ENCODE measurements around the gene TMUB1. TPM values are rescaled to one million over a fixed set of nuclear protein-coding genes. Genes with fewer than 3 reads are reported as not detected.

Gene TMUB1
- total RNA-seq, 2 donors from 2014 or later = 25.7 to 35.2 TPM

DNA sequence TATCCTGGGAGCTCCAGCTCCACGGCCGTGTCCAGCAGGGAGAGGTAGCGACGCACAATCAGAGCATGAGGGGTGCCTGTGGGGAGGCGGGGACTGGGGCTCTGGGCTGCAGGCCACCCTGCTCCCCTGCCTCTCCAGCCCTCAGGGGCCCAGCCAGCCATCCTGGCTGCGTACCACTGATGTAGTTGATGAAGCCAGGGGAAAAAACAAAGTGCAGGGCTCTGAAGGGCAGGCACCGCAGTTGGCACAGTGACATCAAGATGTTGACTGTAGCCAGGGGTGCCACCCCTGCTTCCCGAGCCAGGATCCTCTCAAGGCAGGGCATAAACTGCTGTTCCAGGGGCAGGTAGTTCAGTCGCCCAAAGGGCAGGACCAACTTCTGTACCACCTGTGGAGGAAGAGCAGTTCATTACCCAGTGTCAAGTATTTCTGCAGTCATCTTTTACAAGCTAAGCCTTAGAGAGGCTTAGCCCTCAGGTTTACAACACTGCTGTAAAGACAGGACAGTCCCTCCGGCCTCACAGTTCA, 5.5 kb downstream of the TMUB1 start:
- TF ChIP-seq, protein P1, sequence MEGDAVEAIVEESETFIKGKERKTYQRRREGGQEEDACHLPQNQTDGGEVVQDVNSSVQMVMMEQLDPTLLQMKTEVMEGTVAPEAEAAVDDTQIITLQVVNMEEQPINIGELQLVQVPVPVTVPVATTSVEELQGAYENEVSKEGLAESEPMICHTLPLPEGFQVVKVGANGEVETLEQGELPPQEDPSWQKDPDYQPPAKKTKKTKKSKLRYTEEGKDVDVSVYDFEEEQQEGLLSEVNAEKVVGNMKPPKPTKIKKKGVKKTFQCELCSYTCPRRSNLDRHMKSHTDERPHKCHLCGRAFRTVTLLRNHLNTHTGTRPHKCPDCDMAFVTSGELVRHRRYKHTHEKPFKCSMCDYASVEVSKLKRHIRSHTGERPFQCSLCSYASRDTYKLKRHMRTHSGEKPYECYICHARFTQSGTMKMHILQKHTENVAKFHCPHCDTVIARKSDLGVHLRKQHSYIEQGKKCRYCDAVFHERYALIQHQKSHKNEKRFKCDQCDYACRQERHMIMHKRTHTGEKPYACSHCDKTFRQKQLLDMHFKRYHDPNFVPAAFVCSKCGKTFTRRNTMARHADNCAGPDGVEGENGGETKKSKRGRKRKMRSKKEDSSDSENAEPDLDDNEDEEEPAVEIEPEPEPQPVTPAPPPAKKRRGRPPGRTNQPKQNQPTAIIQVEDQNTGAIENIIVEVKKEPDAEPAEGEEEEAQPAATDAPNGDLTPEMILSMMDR (IDR thresholded peaks at IDR 0.05) = no peak

DNA sequence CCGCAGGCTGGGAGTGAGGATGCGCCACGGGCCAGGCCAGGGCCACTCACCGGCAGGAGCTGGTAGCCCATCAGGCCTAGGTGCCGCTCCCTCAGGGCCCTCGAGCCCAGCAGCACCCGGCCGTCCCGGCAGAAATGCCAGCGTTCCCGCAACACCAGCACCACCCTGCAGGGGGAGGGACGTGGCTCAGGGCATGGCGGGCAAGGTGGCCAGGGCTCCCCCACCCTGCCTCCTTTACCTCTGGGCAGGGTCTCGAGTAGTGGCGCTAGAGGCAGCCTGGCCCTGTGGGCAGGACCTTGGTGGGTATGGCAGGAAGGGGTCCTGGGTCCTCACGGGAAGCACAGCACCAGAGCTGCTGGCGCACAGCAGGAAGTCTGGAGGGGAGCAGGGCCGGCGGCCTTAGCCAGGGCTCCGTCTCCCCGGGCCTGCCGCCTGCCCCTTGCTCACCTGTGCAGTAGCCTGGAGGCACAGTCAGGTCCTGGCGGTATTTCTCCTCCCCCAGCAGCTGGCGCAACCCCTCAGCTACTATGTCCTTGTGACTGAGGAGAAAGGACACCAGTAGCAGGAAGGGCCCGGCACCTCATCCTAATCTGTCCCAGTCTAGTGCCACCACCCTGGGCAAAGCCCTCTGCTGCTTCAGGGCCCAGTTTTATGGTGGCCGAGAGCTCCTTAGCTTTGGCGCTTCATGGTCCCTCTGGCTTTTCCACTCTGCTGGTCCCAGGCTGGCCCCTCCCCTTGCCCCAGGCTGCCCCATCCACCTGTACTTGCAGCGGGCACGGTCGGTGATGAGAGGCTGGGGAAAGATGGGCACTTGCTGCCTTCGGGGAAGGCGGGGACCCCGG, 6.2 kb downstream of the TMUB1 start:
- ATAC-seq (ENCODE audit: insufficient number of reproducible peaks, low FRiP score, low read depth) = no peak
- H3K36me3 ChIP-seq = peaks cover 33% of the 10 kb centered on the region

More for the DNA sequence above, 5.5 kb downstream of the TMUB1 start:
- Histone ChIP-seq H3K36me3 (peaks cover 28% of the 10 kb centered on the region), H3K9me3 (no peaks in the 10 kb centered on the region), H3K4me1 (ENCODE audit: control insufficient read depth in 1 of 2, low read depth in 2 of 2) (peaks cover 25 to 39% of the 10 kb centered on the region in 2 donors), H3K4me3 (no peak overlapping the region), H3K27me3 (replicated peaks; ENCODE audit: insufficient read depth) (no peaks in the 10 kb centered on the region), H3K27ac (no peak overlapping the region)
- DNase-seq (ENCODE audit: low spot score) (no peak), ATAC-seq (ENCODE audit: insufficient number of reproducible peaks, low FRiP score, low read depth) (no peak)

DNA sequence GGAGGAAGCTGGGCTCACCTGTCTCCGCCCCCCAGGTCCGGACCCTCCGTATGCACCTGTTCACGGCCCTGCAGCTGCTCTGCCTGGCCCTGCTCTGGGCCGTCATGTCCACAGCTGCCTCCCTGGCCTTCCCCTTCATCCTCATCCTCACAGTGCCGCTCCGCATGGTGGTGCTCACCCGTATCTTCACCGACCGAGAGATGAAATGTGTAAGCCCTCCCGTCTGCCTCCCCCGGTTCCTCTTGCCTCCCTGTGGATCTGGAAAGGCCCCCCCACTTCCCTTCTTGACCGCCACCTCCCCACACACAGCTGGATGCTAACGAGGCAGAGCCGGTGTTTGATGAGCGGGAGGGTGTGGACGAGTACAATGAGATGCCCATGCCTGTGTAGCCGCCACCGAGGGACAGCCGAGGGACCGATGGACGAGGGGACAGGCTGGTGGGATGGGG, 7.3 kb downstream of the TMUB1 start:
- DNase-seq (ENCODE audit: low spot score) = no peak
- Histone ChIP-seq H3K9me3 (no peaks in the 10 kb centered on the region), H3K27ac (no peak overlapping the region), H3K4me1 (ENCODE audit: control insufficient read depth in 1 of 2, low read depth in 2 of 2) (peaks cover 7 to 22% of the 10 kb centered on the region in 2 donors), H3K4me3 (no peak overlapping the region), H3K36me3 (peaks cover 41% of the 10 kb centered on the region), H3K27me3 (replicated peaks; ENCODE audit: insufficient read depth) (no peaks in the 10 kb centered on the region)
- ATAC-seq (ENCODE audit: insufficient number of reproducible peaks, low FRiP score, low read depth) = no peak
- TF ChIP-seq, protein P1 (IDR thresholded peaks at IDR 0.05) = no peak

More for the DNA sequence above, 6.2 kb downstream of the TMUB1 start:
- TF ChIP-seq, protein P1 (IDR thresholded peaks at IDR 0.05) = no peak
- Histone ChIP-seq H3K27ac (no peak overlapping the region), H3K9me3 (no peaks in the 10 kb centered on the region), H3K27me3 (replicated peaks; ENCODE audit: insufficient read depth) (no peaks in the 10 kb centered on the region), H3K4me1 (ENCODE audit: control insufficient read depth in 1 of 2, low read depth in 2 of 2) (peaks cover 18 to 32% of the 10 kb centered on the region in 2 donors), H3K4me3 (no peak overlapping the region)
- no peak for DNase-seq (ENCODE audit: low spot score)

DNA sequence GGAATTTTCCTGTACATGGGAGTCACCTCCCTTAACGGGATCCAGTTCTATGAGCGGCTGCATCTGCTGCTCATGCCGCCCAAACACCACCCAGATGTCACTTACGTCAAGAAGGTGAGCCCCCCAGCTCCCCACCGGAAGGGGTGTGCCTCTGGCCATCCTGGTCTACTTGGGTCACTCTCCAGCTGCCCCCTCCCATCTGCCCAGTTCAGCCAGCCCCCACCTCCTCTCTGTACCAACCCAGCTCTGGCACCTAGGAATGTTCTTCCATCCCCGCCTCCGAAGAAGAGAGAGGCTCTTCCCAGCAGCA, 7.7 kb downstream of the TMUB1 start:
- TF ChIP-seq, protein P1 (IDR thresholded peaks at IDR 0.05) = no peak
- ATAC-seq (ENCODE audit: insufficient number of reproducible peaks, low FRiP score, low read depth) (no peak), DNase-seq (ENCODE audit: low spot score) (no peak)
- no peak overlapping the region for H3K27ac ChIP-seq
- no peak overlapping the region for H3K4me3 ChIP-seq
- H3K27me3 ChIP-seq (replicated peaks; ENCODE audit: insufficient read depth) = no peaks in the 10 kb centered on the region
- peaks cover 7 to 19% of the 10 kb centered on the region in 2 donors for H3K4me1 ChIP-seq (ENCODE audit: control insufficient read depth in 1 of 2, low read depth in 2 of 2)
- H3K9me3 ChIP-seq = no peaks in the 10 kb centered on the region
- H3K36me3 ChIP-seq = peaks cover 45% of the 10 kb centered on the region

DNA sequence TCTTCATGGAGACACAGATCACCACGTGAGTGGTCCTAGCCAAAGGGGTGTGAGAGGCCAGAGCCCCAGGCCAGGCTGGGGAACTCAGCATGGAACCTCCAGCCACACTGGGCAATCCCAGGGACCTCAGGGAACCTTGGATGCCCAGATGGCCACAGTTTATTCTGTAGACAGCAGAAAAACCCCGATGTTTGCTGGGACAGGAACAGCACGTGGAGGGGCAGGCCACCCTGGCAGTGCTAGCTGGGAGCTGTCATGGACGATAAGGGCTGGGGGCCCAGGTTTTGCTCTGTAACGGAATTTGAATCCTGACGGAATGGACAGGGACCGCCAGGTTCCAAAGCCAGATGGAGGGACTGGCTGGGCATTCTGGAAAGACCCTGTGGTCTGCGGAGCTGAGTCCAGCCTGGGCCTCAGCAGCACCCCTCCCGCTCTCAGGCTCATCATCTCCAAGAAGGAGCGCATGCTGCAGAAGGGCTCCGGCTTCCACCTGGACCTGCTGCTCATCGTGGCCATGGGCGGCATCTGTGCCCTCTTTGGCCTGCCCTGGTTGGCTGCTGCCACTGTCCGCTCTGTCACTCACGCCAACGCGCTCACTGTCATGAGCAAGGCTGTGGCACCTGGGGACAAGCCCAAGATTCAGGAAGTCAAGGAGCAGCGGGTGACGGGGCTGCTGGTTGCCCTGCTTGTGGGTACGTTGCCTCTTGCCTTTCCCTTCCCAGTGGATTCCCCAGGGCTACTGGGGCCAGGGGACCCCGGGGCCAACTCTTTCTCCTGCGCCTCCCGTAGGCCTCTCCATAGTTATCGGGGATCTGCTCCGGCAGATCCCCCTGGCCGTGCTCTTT, 8.3 kb downstream of the TMUB1 start:
- Histone ChIP-seq H3K27me3 (replicated peaks; ENCODE audit: insufficient read depth) (no peaks in the 10 kb centered on the region), H3K27ac (no peak overlapping the region), H3K4me3 (no peak overlapping the region), H3K36me3 (peaks cover 51% of the 10 kb centered on the region), H3K9me3 (no peaks in the 10 kb centered on the region), H3K4me1 (ENCODE audit: control insufficient read depth in 1 of 2, low read depth in 2 of 2) (peaks cover 7 to 18% of the 10 kb centered on the region in 2 donors)
- ATAC-seq (ENCODE audit: insufficient number of reproducible peaks, low FRiP score, low read depth) (no peak), DNase-seq (ENCODE audit: low spot score) (no peak)
- TF ChIP-seq, protein P1 (IDR thresholded peaks at IDR 0.05) = no peak

Measured in thoracic aorta (tissue), 2 donors.